Endothelial cell (in vitro differentiated cells): ENCODE data around the gene ATXN1. TPM values are rescaled to one million over a fixed set of nuclear protein-coding genes. Genes with fewer than 3 reads are reported as not detected.

Experiments used
- DNase-seq: peaks from one replicate; pipeline ENCODE4 v3.0.0; 2021; ENCODE audit warnings: low spot score
- H3K27ac Mint-ChIP-seq: one replicate; pipeline ENCODE4 v1.8.0; 2021; ENCODE audit warnings: mixed read lengths, inconsistent platforms; ENCODE audit not compliant: unreplicated experiment
- H3K27me3 Mint-ChIP-seq: one replicate; pipeline ENCODE4 v1.8.0; 2021; ENCODE audit warnings: mild to moderate bottlenecking, moderate library complexity, mixed read lengths, inconsistent platforms; ENCODE audit not compliant: unreplicated experiment
- H3K36me3 Mint-ChIP-seq: one replicate; pipeline ENCODE4 v1.8.0; 2021; ENCODE audit warnings: mild to moderate bottlenecking, low read depth, mixed read lengths, inconsistent platforms; ENCODE audit not compliant: unreplicated experiment
- H3K4me1 Mint-ChIP-seq: one replicate; pipeline ENCODE4 v1.8.0; 2021; ENCODE audit warnings: mild to moderate bottlenecking, mixed read lengths, inconsistent platforms; ENCODE audit not compliant: unreplicated experiment
- H3K4me3 Mint-ChIP-seq: one replicate; pipeline ENCODE4 v1.8.0; 2021; ENCODE audit warnings: mild to moderate bottlenecking, mixed read lengths, inconsistent platforms; ENCODE audit not compliant: unreplicated experiment
- H3K9me3 Mint-ChIP-seq: one replicate; pipeline ENCODE4 v1.8.0; 2021; ENCODE audit warnings: mixed read lengths, inconsistent platforms; ENCODE audit not compliant: unreplicated experiment
- CTCF ChIP-seq: fragments of 200-600 bp; sonication (generic); IDR thresholded peaks from one replicate; pipeline ENCODE4 v1.5.0; 2021; ENCODE audit warnings: antibody characterized with exemption; ENCODE audit not compliant: unreplicated experiment
- total RNA-seq: library from RNA; stranded (reverse); fragmentation: NEBNext Ultra II Directional; extraction: Animal tissue kit (Norgen Biotek cat#: 25700); gene quantifications from one replicate; pipeline ENCODE4 v1.2.1, GENCODE V29; 2021; ENCODE audit not compliant: unreplicated experiment

The ATXN1 gene
- total RNA-seq, 1 donor from 2014 or later = 18.7 TPM

- Mint-ChIP-seq H3K27me3 (no peaks in the 10 kb centered on the region), H3K27ac (no peak overlapping the region), H3K9me3 (no peaks in the 10 kb centered on the region), H3K4me3 (no peak overlapping the region), H3K4me1 (no peaks in the 10 kb centered on the region), H3K36me3 (no peaks in the 10 kb centered on the region)
- DNase-seq = no peak
- TF ChIP-seq CTCF = no peak
Observed at GRCh38 chr6:16624636-16625290, 136.5 kb downstream of the ATXN1 start.

GRCh38 chr6:16623731-16624130, 137.5 kb downstream of the ATXN1 start:
- Mint-ChIP-seq H3K27ac (no peak overlapping the region), H3K4me3 (no peak overlapping the region), H3K36me3 (no peaks in the 10 kb centered on the region), H3K9me3 (no peaks in the 10 kb centered on the region), H3K4me1 (no peaks in the 10 kb centered on the region), H3K27me3 (no peaks in the 10 kb centered on the region)
- no peak for DNase-seq
- no peak for TF ChIP-seq CTCF

GRCh38 chr6:16623029-16623653, 138.1 kb downstream of the ATXN1 start:
- Mint-ChIP-seq H3K27ac (no peak overlapping the region), H3K9me3 (no peaks in the 10 kb centered on the region), H3K36me3 (no peaks in the 10 kb centered on the region), H3K27me3 (no peaks in the 10 kb centered on the region), H3K4me3 (no peak overlapping the region), H3K4me1 (no peaks in the 10 kb centered on the region)
- no peak for TF ChIP-seq CTCF
- no peak for DNase-seq

GRCh38 chr6:16622193-16622592, 139.1 kb downstream of the ATXN1 start:
- H3K4me3 Mint-ChIP-seq = no peak overlapping the region
- H3K4me1 Mint-ChIP-seq = no peaks in the 10 kb centered on the region
- no peaks in the 10 kb centered on the region for H3K9me3 Mint-ChIP-seq
- no peak for TF ChIP-seq CTCF
- no peak for DNase-seq
- H3K27me3 Mint-ChIP-seq = no peaks in the 10 kb centered on the region
- no peaks in the 10 kb centered on the region for H3K36me3 Mint-ChIP-seq
- H3K27ac Mint-ChIP-seq = no peak overlapping the region

- Mint-ChIP-seq H3K9me3 (no peaks in the 10 kb centered on the region), H3K4me1 (no peaks in the 10 kb centered on the region), H3K27me3 (no peaks in the 10 kb centered on the region), H3K4me3 (no peak overlapping the region), H3K27ac (no peak overlapping the region), H3K36me3 (no peaks in the 10 kb centered on the region)
- TF ChIP-seq CTCF = no peak
- DNase-seq = no peak
Observed at GRCh38 chr6:16621002-16621401, 140.3 kb downstream of the ATXN1 start.
